Adrenal gland (tissue), 12 donors: Measurements from ENCODE around the gene PPFIA2. TPM values are rescaled to one million over a fixed set of nuclear protein-coding genes. Genes with fewer than 3 reads are reported as not detected.

Experiments used
- DNase-seq, 7 donors: peaks; one replicate each; pipeline ENCODE4 v3.0.0-alpha.2; 2019 to 2020
- H3K27ac ChIP-seq, 5 donors: fragments of 200-600 bp; sonication (generic) in 4 of 5; 1 replicate in 3 of 5; 2 replicates in 2 of 5; pipeline versions ENCODE4 v1.5.1 to v1.8.0; 2016 to 2020; ENCODE audit warnings: mild to moderate bottlenecking in 1 of 5
- H3K27me3 ChIP-seq: fragments of 200-600 bp; 2 replicates; pipeline ENCODE4 v1.8.0; 2021
- H3K36me3 ChIP-seq, 2 donors: fragments of 200-600 bp; replicated peaks in 1 of 2; 1 replicate in 1 of 2; 2 replicates in 1 of 2; pipeline versions ENCODE4 v1.5.1 to v1.8.0; 2018 to 2022
- H3K4me1 ChIP-seq, 2 donors: fragments of 200-600 bp; replicated peaks in 1 of 2; 1 replicate in 1 of 2; 2 replicates in 1 of 2; pipeline versions ENCODE4 v1.5.1 to v1.8.0; 2018 to 2021
- H3K4me3 ChIP-seq, 4 donors: fragments of 200-600 bp; sonication (generic) in 3 of 4; one replicate each; pipeline ENCODE4 v1.5.1; 2016 to 2018
- H3K9me3 ChIP-seq, 3 donors: fragments of 200-600 bp; sonication (generic) in 1 of 3; replicated peaks in 1 of 3; 1 replicate in 2 of 3; 2 replicates in 1 of 3; pipeline versions ENCODE4 v1.5.1 to v1.8.0; 2016 to 2021
- CTCF ChIP-seq, 6 experiments: fragments of 450-650 bp in 4 of 6; fragments of 200-600 bp in 2 of 6; sonication (generic) in 1 of 6; IDR thresholded peaks; 1 replicate in 5 of 6; 2 replicates in 1 of 6; pipeline versions ENCODE4 v1.5.1 to v1.8.0; 2016 to 2021; ENCODE audit warnings: antibody characterized with exemption in 6 of 6, mild to moderate bottlenecking in 2 of 6, moderate library complexity in 1 of 6
- POLR2A ChIP-seq, 2 donors: fragments of 450-650 bp; IDR thresholded peaks; one replicate each; pipeline ENCODE4 v1.6.1; 2017; ENCODE audit warnings: antibody characterized with exemption in 2 of 2, mild to moderate bottlenecking in 2 of 2, moderate library complexity in 1 of 2
- WGBS, 4 donors: extraction: QIAGEN DNeasy Blood & Tissue Kit in 2 of 4; methylation state at CpG; one replicate each; pipeline versions ENCODE4 v1.1.5 to v1.1.7; 2013 to 2017; 5-methylcytosine and 5-hydroxymethylcytosine counted together
- intact Hi-C, 2 donors: fragments of 100-400 bp; cut with DNase I; formaldehyde crosslinking; loops; one replicate each; pipeline versions ENCODE4 v1.14.1 to v1.15.0; 2022 to 2023
- polyA plus RNA-seq, 3 donors: library from polyadenylated mRNA; stranded (reverse); fragments of 200-250 nt in 2 of 3; fragments of 350-450 nt in 1 of 3; fragmentation: Illumina TruSeq in 1 of 3; extraction: RNeasy Lipid Tissue Mini Kit (QIAGEN cat#74804) in 1 of 3; gene quantifications; one replicate each; pipeline ENCODE4 v1.2.3, GENCODE V29; 2013 to 2014
- total RNA-seq, 9 donors: library from RNA; depleted of rRNA in 4 of 9; stranded (reverse); fragments of >200 nt in 4 of 9; fragments of 120-200 nt in 1 of 9; fragmentation: NEBNext Ultra II Directional in 1 of 9; extraction: Animal tissue kit (Norgen Biotek cat#: 25700) in 1 of 9; gene quantifications; one replicate each; pipeline versions ENCODE4 v1.1.0 to v1.2.4, GENCODE V29; 2013 to 2023
- donor health status: healthy with polysubstance abuse.
- donor health status: Bipolar disorder and iron deficiency.
- donor health status: DM: yes; HTN: yes; CAD: no.
- donor health status: DM: no; HTN: no; CAD: no.
- donor health status: DM: no; HTN: no; CAD: no.
- donor health status: DM: yes; HTN: yes; CAD: no.

PPFIA2 gene
- total and polyA plus RNA-seq, 12 donors, result 0.35 to 16.4 (median 2.4) TPM

GRCh38 chr12:81626406-81626805 is 132.7 kb downstream of the PPFIA2 start:
- Histone ChIP-seq H3K4me3 (no peak overlapping the region), H3K27me3 (no peaks in the 10 kb centered on the region), H3K27ac (no peak overlapping the region), H3K36me3 (no peaks in the 10 kb centered on the region), H3K4me1 (no peaks in the 10 kb centered on the region), H3K9me3 (no peaks in the 10 kb centered on the region)
- no peak for TF ChIP-seq CTCF (IDR thresholded peaks at IDR 0.05)
- no peak for TF ChIP-seq POLR2A (IDR thresholded peaks at IDR 0.05)
- intact Hi-C loops, result loop anchor here in 1 of 2 donors (10.0 kb wide), 1 partner anchor 172 kb away; no protein-coding TSS in a partner anchor
- 32 to 50% (median 47%) methylated on average over 1 of the region's 1 CpG for WGBS, 4 donors
- DNase-seq, result no peak

GRCh38 chr12:81617915-81618314 is 141.2 kb downstream of the PPFIA2 start:
- 42 to 50% (median 45%) methylated on average over 2 of the region's 2 CpGs for WGBS, 4 donors
- H3K27ac ChIP-seq, result no peak overlapping the region
- DNase-seq, result no peak
- H3K36me3 ChIP-seq, result no peaks in the 10 kb centered on the region
- no peak for TF ChIP-seq CTCF (IDR thresholded peaks at IDR 0.05)
- TF ChIP-seq POLR2A (IDR thresholded peaks at IDR 0.05), result no peak
- intact Hi-C loops, result no loop called here
- no peaks in the 10 kb centered on the region for H3K4me1 ChIP-seq
- no peak overlapping the region for H3K4me3 ChIP-seq
- no peaks in the 10 kb centered on the region for H3K9me3 ChIP-seq
- H3K27me3 ChIP-seq, result no peaks in the 10 kb centered on the region

- TF ChIP-seq POLR2A (IDR thresholded peaks at IDR 0.05) (no peak), CTCF (IDR thresholded peaks at IDR 0.05) (no peak)
- H3K9me3 ChIP-seq, result no peaks in the 10 kb centered on the region
- no peaks in the 10 kb centered on the region for H3K36me3 ChIP-seq
- no peak overlapping the region for H3K27ac ChIP-seq
- no peaks in the 10 kb centered on the region for H3K27me3 ChIP-seq
- 58 to 68% (median 66%) methylated on average over 3 of the region's 3 CpGs for WGBS, 4 donors
- H3K4me1 ChIP-seq, result no peaks in the 10 kb centered on the region
- H3K4me3 ChIP-seq, result no peak overlapping the region
- intact Hi-C loops, result no loop called here
- no peak for DNase-seq
Observed at GRCh38 chr12:81615026-81615588, 144.0 kb downstream of the PPFIA2 start.

- 70 to 81% (median 76%) methylated on average over 10 to 18 of the region's 18 CpGs for WGBS, 4 donors
- no peak overlapping the region for H3K27ac ChIP-seq
Observed at GRCh38 chr12:81610955-81611889, 147.9 kb downstream of the PPFIA2 start.

More at GRCh38 chr12:81610955-81611889, 147.9 kb downstream of the PPFIA2 start:
- intact Hi-C loops, result no loop called here
- no peaks in the 10 kb centered on the region for H3K4me1 ChIP-seq
- H3K9me3 ChIP-seq, result no peaks in the 10 kb centered on the region
- no peak overlapping the region for H3K4me3 ChIP-seq
- no peaks in the 10 kb centered on the region for H3K27me3 ChIP-seq
- no peaks in the 10 kb centered on the region for H3K36me3 ChIP-seq
- TF ChIP-seq CTCF (IDR thresholded peaks at IDR 0.05) (no peak), POLR2A (IDR thresholded peaks at IDR 0.05) (no peak)
- no peak for DNase-seq
